GM12892 (cell line): ENCODE measurements around the gene PSME2.

ENCODE experiments used
- DNase-seq: peaks from one replicate; pipeline ENCODE4 v3.0.0; 2011; ENCODE audit not compliant: insufficient read length
- FAIRE-seq: peaks from 2 replicates; lab custom pipeline; 2011; peaks lifted over from hg19 to GRCh38; lab: Jason Lieb, UNC
- POLR2A ChIP-seq: IDR thresholded peaks from 2 replicates; pipeline ENCODE4 v1.6.1; 2011; ENCODE audit warnings: low read depth, low read length, control low read depth
- POLR2AphosphoS5 ChIP-seq: IDR thresholded peaks from 2 replicates; pipeline ENCODE4 v1.6.1; 2011; ENCODE audit warnings: low read depth, low read length, control low read depth
- TAF1 ChIP-seq: IDR thresholded peaks from 2 replicates; pipeline ENCODE4 v1.6.1; 2011; ENCODE audit warnings: low read depth, mild to moderate bottlenecking, control low read depth, low read length, borderline replicate concordance

The PSME2 gene

GRCh38 chr14:24137529-24138395, 8.6 kb downstream of the PSME2 start:
- FAIRE-seq = no peak
- DNase-seq = no peak
- TF ChIP-seq POLR2AphosphoS5 (peak; percentile 49; the same call in 1 of the 2 replicates), TAF1 (no peak), POLR2A (no peak; the same call in 1 of the 2 replicates)

GRCh38 chr14:24136684-24137528, 9.5 kb downstream of the PSME2 start:
- no peak for DNase-seq
- no peak for FAIRE-seq
- no peak for TF ChIP-seq POLR2A
- no peak for TF ChIP-seq TAF1
- no peak; the same call in 1 of the 2 replicates for TF ChIP-seq POLR2AphosphoS5

- DNase-seq (peak; percentile 94), FAIRE-seq (peak; percentile 97)
- TF ChIP-seq TAF1 = no peak
- TF ChIP-seq POLR2AphosphoS5 = peak; percentile 68
- TF ChIP-seq POLR2A = peak; percentile 78
Measured at GRCh38 chr14:24135834-24136683, 10.4 kb downstream of the PSME2 start, which contains the start of gene PSME1. PSME1 (plus strand) TSS chr14:24136194; CDS start chr14:24136263, 69 bp downstream.

GRCh38 chr14:24135584-24135833, 10.9 kb downstream of the PSME2 start:
- TF ChIP-seq POLR2A = no peak
- no peak for TF ChIP-seq TAF1
- no peak for TF ChIP-seq POLR2AphosphoS5
- FAIRE-seq (no peak), DNase-seq (no peak)

- TF ChIP-seq TAF1 (no peak), POLR2A (no peak), POLR2AphosphoS5 (no peak)
- FAIRE-seq (no peak), DNase-seq (no peak)
Measured at GRCh38 chr14:24133735-24134134, 12.7 kb downstream of the PSME2 start.

- DNase-seq = no peak
- TF ChIP-seq TAF1 (no peak), POLR2AphosphoS5 (no peak), POLR2A (no peak)
- FAIRE-seq = no peak
Measured at GRCh38 chr14:24132976-24133375, 13.4 kb downstream of the PSME2 start.

GRCh38 chr14:24132061-24132685, 14.2 kb downstream of the PSME2 start:
- TF ChIP-seq TAF1 (no peak), POLR2A (no peak), POLR2AphosphoS5 (no peak)
- FAIRE-seq (no peak), DNase-seq (no peak)

GRCh38 chr14:24131549-24131966, 14.9 kb downstream of the PSME2 start:
- DNase-seq (no peak), FAIRE-seq (no peak)
- no peak for TF ChIP-seq POLR2AphosphoS5
- TF ChIP-seq TAF1 = no peak

GRCh38 chr14:24130717-24131548, 15.5 kb downstream of the PSME2 start:
- FAIRE-seq (no peak), DNase-seq (no peak)
- TF ChIP-seq TAF1 (no peak), POLR2AphosphoS5 (no peak), POLR2A (no peak)

GRCh38 chr14:24130380-24130716, 16.1 kb downstream of the PSME2 start, which contains the start of gene FITM1:
FITM1 (plus strand) TSS chr14:24130659; CDS start chr14:24131564, 905 bp downstream.
- DNase-seq (no peak), FAIRE-seq (no peak)
- TF ChIP-seq POLR2A (no peak), POLR2AphosphoS5 (no peak), TAF1 (no peak)

GRCh38 chr14:24129410-24129998, 16.9 kb downstream of the PSME2 start:
- FAIRE-seq (no peak), DNase-seq (no peak)
- TF ChIP-seq POLR2A = no peak
- TF ChIP-seq POLR2AphosphoS5 = no peak
- TF ChIP-seq TAF1 = no peak
